K562 (cell line): ENCODE results near the gene MAD2L1BP. TPM values are rescaled to one million over a fixed set of nuclear protein-coding genes. Genes with fewer than 3 reads are reported as not detected.

ENCODE experiments used
- HDAC8 ChIP-seq: fragments of 450-650 bp; IDR thresholded peaks from 2 replicates; pipeline ENCODE4 v1.6.1; 2016; ENCODE audit warnings: mild to moderate bottlenecking, missing genetic modification characterization, moderate library complexity, missing compliant biosample characterization
- KDM1A ChIP-seq, 2 experiments: fragments of 450-650 bp; IDR thresholded peaks; 2 replicates each; pipeline ENCODE4 v1.6.1; 2016; ENCODE audit warnings: mild to moderate bottlenecking in 2 of 2
- MTA1 ChIP-seq: fragments of 450-650 bp; IDR thresholded peaks from 2 replicates; pipeline ENCODE4 v1.6.1; 2017; ENCODE audit warnings: borderline replicate concordance
- MTF1 ChIP-seq: fragments of 250-450 bp; sonication (Bioruptor Pico); IDR thresholded peaks from 2 replicates; pipeline ENCODE4 v1.9.0; 2021; ENCODE audit warnings: moderate library complexity, mild to moderate bottlenecking, inconsistent platforms, borderline replicate concordance
- NFRKB ChIP-seq: fragments of 450-650 bp; IDR thresholded peaks from 2 replicates; pipeline ENCODE4 v1.6.1; 2016; ENCODE audit warnings: low read depth
- SIRT6 ChIP-seq: IDR thresholded peaks from one replicate; pipeline ENCODE4 v1.6.1; 2012; ENCODE audit warnings: low read depth, mild to moderate bottlenecking, control low read depth, inconsistent platforms, low read length, moderate library complexity
- SP2 ChIP-seq: IDR thresholded peaks from 2 replicates; pipeline ENCODE4 v1.6.1; 2011; ENCODE audit warnings: mild to moderate bottlenecking, low read depth, low read length, moderate library complexity; ENCODE audit not compliant: poor library complexity, severe bottlenecking; ENCODE audit errors: extremely low read depth
- SPI1 ChIP-seq: IDR thresholded peaks from 2 replicates; pipeline ENCODE4 v1.6.1; 2011; ENCODE audit warnings: low read depth, low read length, control low read depth, borderline replicate concordance
- TSC22D4 ChIP-seq: fragments of 450-650 bp; IDR thresholded peaks from 2 replicates; pipeline ENCODE4 v1.6.1; 2016; ENCODE audit warnings: missing genetic modification characterization, missing biosample characterization, control low read depth
- ZNF165 ChIP-seq: fragments of 250-450 bp; sonication (Bioruptor Pico); IDR thresholded peaks from 2 replicates; pipeline ENCODE4 v1.4.0; 2020; ENCODE audit warnings: borderline replicate concordance
- polyA plus RNA-seq, 8 experiments: library from polyadenylated mRNA; depleted of rRNA in 4 of 8; stranded (reverse) in 5 of 8; unstranded in 3 of 8; fragments of >200 nt; fragmentation: Nextera tagmentation in 2 of 8; fragmentation: Illumina TruSeq in 1 of 8; extraction: Ambion mirVana in 2 of 8; extraction: Trizol in 1 of 8; gene quantifications; 2 replicates each; pipeline versions ENCODE4 v1.2.1 to v1.2.3, GENCODE V29; 2011 to 2014; ENCODE audit warnings: inconsistent platforms in 1 of 8, missing spikeins in 1 of 8
- total RNA-seq, 7 experiments: library from RNA; depleted of rRNA in 6 of 7; stranded (reverse); fragments of >200 nt in 6 of 7; fragmentation: Illumina TruSeq in 2 of 7; extraction: Trizol in 2 of 7; gene quantifications; 2 replicates each; pipeline versions ENCODE4 v1.2.1 to v1.2.3, GENCODE V29; 2011 to 2021; ENCODE audit warnings: low replicate concordance in 1 of 7
- TF ChIP-seq, protein P1 (sequence below): sonication (generic); formaldehyde crosslinking; IDR thresholded peaks from 2 replicates; pipeline ENCODE4 v1.8.0; 2022; ENCODE audit warnings: mild to moderate bottlenecking, missing genetic modification reagents
- TF ChIP-seq, protein P2 (sequence below): sonication (generic); formaldehyde crosslinking; IDR thresholded peaks from 2 replicates; pipeline ENCODE4 v1.8.1; 2023; ENCODE audit warnings: mild to moderate bottlenecking, missing genetic modification reagents

The MAD2L1BP gene
- total and polyA plus RNA-seq, 9 of the 15 experiments (the other 6 are each of a cell fraction or from before 2014, with no cell fraction given), result 69.7 to 321 (median 111) TPM

- no peak for TF ChIP-seq ZNF165
- peak; percentile 93 for TF ChIP-seq NFRKB
- TF ChIP-seq TSC22D4 (tag), result no peak
- TF ChIP-seq SPI1, result peak; percentile 71; the same call in 1 of the 2 replicates
- TF ChIP-seq, protein P1, sequence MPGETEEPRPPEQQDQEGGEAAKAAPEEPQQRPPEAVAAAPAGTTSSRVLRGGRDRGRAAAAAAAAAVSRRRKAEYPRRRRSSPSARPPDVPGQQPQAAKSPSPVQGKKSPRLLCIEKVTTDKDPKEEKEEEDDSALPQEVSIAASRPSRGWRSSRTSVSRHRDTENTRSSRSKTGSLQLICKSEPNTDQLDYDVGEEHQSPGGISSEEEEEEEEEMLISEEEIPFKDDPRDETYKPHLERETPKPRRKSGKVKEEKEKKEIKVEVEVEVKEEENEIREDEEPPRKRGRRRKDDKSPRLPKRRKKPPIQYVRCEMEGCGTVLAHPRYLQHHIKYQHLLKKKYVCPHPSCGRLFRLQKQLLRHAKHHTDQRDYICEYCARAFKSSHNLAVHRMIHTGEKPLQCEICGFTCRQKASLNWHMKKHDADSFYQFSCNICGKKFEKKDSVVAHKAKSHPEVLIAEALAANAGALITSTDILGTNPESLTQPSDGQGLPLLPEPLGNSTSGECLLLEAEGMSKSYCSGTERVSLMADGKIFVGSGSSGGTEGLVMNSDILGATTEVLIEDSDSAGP (CRISPR knock-in tag), result peak; percentile 31; the same call in 1 of the 2 replicates
- TF ChIP-seq MTF1 (CRISPR knock-in tag), result no peak; the same call in 1 of the 2 replicates
- TF ChIP-seq HDAC8 (tag), result peak; percentile 29; the same call in 1 of the 2 replicates
- TF ChIP-seq SIRT6, result peak; percentile 57
- no peak for TF ChIP-seq SP2
- no peak for TF ChIP-seq MTA1
- no peak for TF ChIP-seq KDM1A (IDR thresholded peaks at IDR 0.05)
- TF ChIP-seq, protein P2, sequence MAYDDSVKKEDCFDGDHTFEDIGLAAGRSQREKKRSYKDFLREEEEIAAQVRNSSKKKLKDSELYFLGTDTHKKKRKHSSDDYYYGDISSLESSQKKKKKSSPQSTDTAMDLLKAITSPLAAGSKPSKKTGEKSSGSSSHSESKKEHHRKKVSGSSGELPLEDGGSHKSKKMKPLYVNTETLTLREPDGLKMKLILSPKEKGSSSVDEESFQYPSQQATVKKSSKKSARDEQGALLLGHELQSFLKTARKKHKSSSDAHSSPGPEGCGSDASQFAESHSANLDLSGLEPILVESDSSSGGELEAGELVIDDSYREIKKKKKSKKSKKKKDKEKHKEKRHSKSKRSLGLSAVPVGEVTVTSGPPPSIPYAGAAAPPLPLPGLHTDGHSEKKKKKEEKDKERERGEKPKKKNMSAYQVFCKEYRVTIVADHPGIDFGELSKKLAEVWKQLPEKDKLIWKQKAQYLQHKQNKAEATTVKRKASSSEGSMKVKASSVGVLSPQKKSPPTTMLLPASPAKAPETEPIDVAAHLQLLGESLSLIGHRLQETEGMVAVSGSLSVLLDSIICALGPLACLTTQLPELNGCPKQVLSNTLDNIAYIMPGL (CRISPR knock-in tag), result peak; percentile 95
Measured at GRCh38 chr6:43629505-43630300, 5.9 kb upstream of the MAD2L1BP start (continued).
